UCSD-AML1 (cell line): ENCODE measurements around the gene ZNF331.
A peak's percentile ranks its signal among the peaks of the same experiment; 100 is the strongest.

Experiments used
- DNase-seq: peaks from one replicate; lab custom pipeline; 2025; ENCODE audit not compliant: unreplicated experiment; lab: John Stamatoyannopoulos, UW

Gene ZNF331

DNA sequence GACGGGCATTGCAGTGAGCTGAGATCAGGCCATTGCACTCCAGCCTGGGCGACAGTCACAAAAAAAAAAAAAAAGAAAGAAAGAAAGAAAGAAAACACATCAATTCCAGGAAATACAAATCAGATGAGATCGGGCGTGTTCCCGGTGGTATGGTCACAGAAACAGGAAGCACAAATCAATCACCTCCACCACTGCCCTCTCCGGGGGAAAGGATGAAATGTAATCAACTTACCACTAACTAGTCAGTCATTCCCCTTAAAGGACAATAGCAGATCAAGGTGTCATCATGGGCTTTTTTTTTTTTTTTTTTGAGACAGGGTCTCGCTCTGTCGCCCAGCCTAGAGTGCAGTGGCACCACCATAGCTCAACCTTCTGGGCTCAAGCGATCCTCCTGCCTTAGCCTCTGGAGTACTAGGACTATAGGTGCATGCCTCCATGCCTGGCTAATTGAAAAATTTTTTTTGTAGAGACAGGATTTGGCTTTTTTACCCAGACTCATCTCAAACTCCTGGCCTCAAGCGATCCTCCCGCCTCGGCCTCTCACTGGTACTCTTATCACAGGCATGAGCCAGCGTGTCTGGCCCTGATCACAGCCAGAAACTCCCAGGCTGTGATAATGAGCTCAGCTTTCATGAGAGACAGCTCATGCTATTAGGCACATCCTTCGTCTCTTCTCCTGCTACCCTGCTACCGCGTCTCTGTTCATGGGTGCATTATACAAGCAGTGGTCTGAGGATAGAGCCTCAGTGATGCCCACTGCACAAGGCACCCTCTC, 87.0 kb downstream of the ZNF331 start:
- peak; percentile 29 for DNase-seq

DNA sequence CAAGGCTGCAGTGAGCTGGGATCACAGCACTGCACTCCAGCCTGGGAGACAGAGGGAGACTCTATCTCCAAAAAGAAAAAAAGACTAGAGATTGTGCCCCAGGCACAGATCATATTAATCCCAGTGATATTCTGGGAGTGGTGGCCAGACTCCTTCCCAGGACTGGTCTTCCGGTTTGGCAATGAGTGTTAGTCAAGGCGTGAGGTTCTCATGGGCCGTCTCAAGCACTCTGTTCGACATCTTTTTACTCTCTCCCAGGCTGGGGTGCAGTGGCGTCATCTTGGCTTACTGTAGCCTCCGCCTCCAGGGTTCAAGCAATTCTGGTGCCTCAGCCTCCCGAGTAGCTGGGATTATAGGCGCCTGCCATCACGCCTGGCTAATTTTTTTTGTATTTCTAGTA, 88.5 kb downstream of the ZNF331 start:
- no peak for DNase-seq

DNA sequence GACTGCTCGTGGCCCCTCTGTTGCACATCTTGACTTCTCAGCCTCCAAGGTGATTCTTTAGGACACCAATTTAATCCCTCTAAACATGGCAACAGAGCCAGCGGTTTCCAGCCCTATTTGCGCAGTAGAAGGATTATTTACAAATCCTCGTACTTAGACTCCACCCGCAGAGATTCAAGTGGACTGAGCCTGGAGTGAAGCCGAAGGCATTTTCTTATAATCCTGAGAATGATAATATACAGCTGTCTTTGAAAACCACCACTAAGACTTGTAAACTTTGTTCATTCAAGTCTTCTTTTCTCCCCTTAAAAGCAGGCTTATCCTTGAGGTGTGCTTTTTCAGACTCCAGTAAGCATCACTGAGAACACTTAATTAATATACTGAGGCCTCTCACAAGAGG, 89.0 kb downstream of the ZNF331 start:
- no peak for DNase-seq
